Prostate gland (tissue), 2 donors: ENCODE results near the gene TMEM38A. TPM values are rescaled to one million over a fixed set of nuclear protein-coding genes. Genes with fewer than 3 reads are reported as not detected.

Experiments used
- DNase-seq: peaks from one replicate; pipeline ENCODE4 v3.0.0-alpha.2; 2019; ENCODE audit warnings: low spot score
- H3K27ac ChIP-seq, 2 donors: fragments of 200-600 bp; sonication (generic); 2 replicates each; pipeline ENCODE4 v1.5.1; 2017 to 2019
- H3K27me3 ChIP-seq: fragments of 200-600 bp; sonication (generic); replicated peaks from 2 replicates; pipeline ENCODE4 v1.5.1; 2019; ENCODE audit not compliant: insufficient read depth
- H3K36me3 ChIP-seq, 2 donors: fragments of 200-600 bp; sonication (generic); 1 replicate in 1 of 2; 2 replicates in 1 of 2; pipeline versions ENCODE4 v1.5.1 to v1.8.1; 2017 to 2019
- H3K4me1 ChIP-seq: fragments of 200-600 bp; sonication (generic); replicated peaks from 2 replicates; pipeline ENCODE4 v1.5.1; 2019
- H3K4me3 ChIP-seq, 2 donors: fragments of 200-600 bp; sonication (generic); 2 replicates each; pipeline ENCODE4 v1.5.1; 2017 to 2019
- H3K9me3 ChIP-seq: fragments of 200-600 bp; sonication (generic); 2 replicates; pipeline ENCODE4 v1.5.1; 2017
- CTCF ChIP-seq, 4 experiments: fragments of 200-600 bp in 2 of 4; fragments of 450-650 bp in 2 of 4; sonication (generic) in 2 of 4; IDR thresholded peaks; 1 replicate in 3 of 4; 2 replicates in 1 of 4; pipeline ENCODE4 v1.5.1; 2016 to 2019; ENCODE audit warnings: antibody characterized with exemption in 4 of 4, mild to moderate bottlenecking in 2 of 4, moderate library complexity in 2 of 4
- POLR2A ChIP-seq: fragments of 450-650 bp; IDR thresholded peaks from one replicate; pipeline ENCODE4 v1.6.1; 2016; ENCODE audit warnings: antibody characterized with exemption, mild to moderate bottlenecking
- POLR2AphosphoS5 ChIP-seq: sonication (generic); formaldehyde crosslinking; IDR thresholded peaks from one replicate; pipeline ENCODE4 v1.6.1; 2017; ENCODE audit warnings: antibody characterized with exemption
- WGBS: methylation state at CpG from one replicate; pipeline ENCODE4 v1.1.5; 2018; 5-methylcytosine and 5-hydroxymethylcytosine counted together
- intact Hi-C: fragments of 100-400 bp; cut with DNase I; formaldehyde crosslinking; loops from one replicate; pipeline ENCODE4 v1.14.2; 2022
- total RNA-seq, 2 donors: library from RNA; depleted of rRNA; stranded (reverse); fragments of >200 nt; gene quantifications; one replicate each; pipeline ENCODE4 v1.1.0, GENCODE V29; 2016

Gene TMEM38A
- total RNA-seq, 2 donors from 2014 or later = 11.7 to 20.6 TPM

- Histone ChIP-seq H3K36me3 (no peaks in the 10 kb centered on the region), H3K27ac (no peak overlapping the region), H3K4me3 (no peak overlapping the region), H3K4me1 (peaks cover 7% of the 10 kb centered on the region), H3K27me3 (no peaks in the 10 kb centered on the region), H3K9me3 (no peaks in the 10 kb centered on the region)
- TF ChIP-seq CTCF (IDR thresholded peaks at IDR 0.05) = no peak
- no peak for TF ChIP-seq POLR2A
- no peak for TF ChIP-seq POLR2AphosphoS5
- intact Hi-C loops = no loop called here
- no peak for DNase-seq
- WGBS = 96% methylated on average over 7 of the region's 7 CpGs
Observed at GRCh38 chr19:16618248-16618647, 42.7 kb upstream of the TMEM38A start.

GRCh38 chr19:16619457-16619856 lies 41.5 kb upstream of the TMEM38A start:
- no peak overlapping the region for H3K27ac ChIP-seq
- DNase-seq = no peak
- no peak overlapping the region for H3K4me3 ChIP-seq
- no peaks in the 10 kb centered on the region for H3K9me3 ChIP-seq
- 41% methylated on average over 6 of the region's 7 CpGs for WGBS
- H3K36me3 ChIP-seq = no peaks in the 10 kb centered on the region
- H3K27me3 ChIP-seq = no peaks in the 10 kb centered on the region
- no peak for TF ChIP-seq POLR2AphosphoS5
- TF ChIP-seq CTCF (IDR thresholded peaks at IDR 0.05) = no peak
- TF ChIP-seq POLR2A = no peak
- peaks cover 3% of the 10 kb centered on the region for H3K4me1 ChIP-seq
- intact Hi-C loops = no loop called here

GRCh38 chr19:16620018-16620417 lies 40.9 kb upstream of the TMEM38A start:
- no peak for DNase-seq
- H3K4me1 ChIP-seq = peaks cover 3% of the 10 kb centered on the region
- H3K36me3 ChIP-seq = no peaks in the 10 kb centered on the region
- H3K27ac ChIP-seq = no peak overlapping the region
- 72% methylated on average over 5 of the region's 5 CpGs for WGBS
- H3K27me3 ChIP-seq = no peaks in the 10 kb centered on the region
- intact Hi-C loops = no loop called here
- H3K4me3 ChIP-seq = no peak overlapping the region
- no peak for TF ChIP-seq CTCF (IDR thresholded peaks at IDR 0.05)
- no peak for TF ChIP-seq POLR2AphosphoS5
- no peak for TF ChIP-seq POLR2A
- H3K9me3 ChIP-seq = no peaks in the 10 kb centered on the region

- no peaks in the 10 kb centered on the region for H3K36me3 ChIP-seq
- DNase-seq = no peak
- H3K27ac ChIP-seq = no peak overlapping the region
- 65% methylated on average over 3 of the region's 3 CpGs for WGBS
- no peaks in the 10 kb centered on the region for H3K9me3 ChIP-seq
- TF ChIP-seq POLR2A = no peak
- no peak for TF ChIP-seq POLR2AphosphoS5
- TF ChIP-seq CTCF (IDR thresholded peaks at IDR 0.05) = no peak
- intact Hi-C loops = no loop called here
- peaks cover 3% of the 10 kb centered on the region for H3K4me1 ChIP-seq
- H3K4me3 ChIP-seq = no peak overlapping the region
- no peaks in the 10 kb centered on the region for H3K27me3 ChIP-seq
Observed at GRCh38 chr19:16620584-16620983, 40.4 kb upstream of the TMEM38A start.

GRCh38 chr19:16621165-16621800 lies 39.7 kb upstream of the TMEM38A start:
- TF ChIP-seq CTCF (IDR thresholded peaks at IDR 0.05) (no peak), POLR2AphosphoS5 (no peak), POLR2A (no peak)
- no peak overlapping the region for H3K4me3 ChIP-seq
- H3K27me3 ChIP-seq = no peaks in the 10 kb centered on the region
- H3K36me3 ChIP-seq = no peaks in the 10 kb centered on the region
- H3K9me3 ChIP-seq = no peaks in the 10 kb centered on the region
- DNase-seq = no peak
- 80% methylated on average over 7 of the region's 7 CpGs for WGBS
- intact Hi-C loops = no loop called here
- H3K27ac ChIP-seq = no peak overlapping the region
- peaks cover 3% of the 10 kb centered on the region for H3K4me1 ChIP-seq
